ENCODE results near the gene MAPKAP1. TPM values are rescaled to one million over a fixed set of nuclear protein-coding genes. Genes with fewer than 3 reads are reported as not detected.

The MAPKAP1 gene
- total and polyA plus RNA-seq, 2 of the 13 experiments (the other 11 are each of a cell fraction or from before 2014, with no cell fraction given): 45.0 to 64.3 TPM

DNA sequence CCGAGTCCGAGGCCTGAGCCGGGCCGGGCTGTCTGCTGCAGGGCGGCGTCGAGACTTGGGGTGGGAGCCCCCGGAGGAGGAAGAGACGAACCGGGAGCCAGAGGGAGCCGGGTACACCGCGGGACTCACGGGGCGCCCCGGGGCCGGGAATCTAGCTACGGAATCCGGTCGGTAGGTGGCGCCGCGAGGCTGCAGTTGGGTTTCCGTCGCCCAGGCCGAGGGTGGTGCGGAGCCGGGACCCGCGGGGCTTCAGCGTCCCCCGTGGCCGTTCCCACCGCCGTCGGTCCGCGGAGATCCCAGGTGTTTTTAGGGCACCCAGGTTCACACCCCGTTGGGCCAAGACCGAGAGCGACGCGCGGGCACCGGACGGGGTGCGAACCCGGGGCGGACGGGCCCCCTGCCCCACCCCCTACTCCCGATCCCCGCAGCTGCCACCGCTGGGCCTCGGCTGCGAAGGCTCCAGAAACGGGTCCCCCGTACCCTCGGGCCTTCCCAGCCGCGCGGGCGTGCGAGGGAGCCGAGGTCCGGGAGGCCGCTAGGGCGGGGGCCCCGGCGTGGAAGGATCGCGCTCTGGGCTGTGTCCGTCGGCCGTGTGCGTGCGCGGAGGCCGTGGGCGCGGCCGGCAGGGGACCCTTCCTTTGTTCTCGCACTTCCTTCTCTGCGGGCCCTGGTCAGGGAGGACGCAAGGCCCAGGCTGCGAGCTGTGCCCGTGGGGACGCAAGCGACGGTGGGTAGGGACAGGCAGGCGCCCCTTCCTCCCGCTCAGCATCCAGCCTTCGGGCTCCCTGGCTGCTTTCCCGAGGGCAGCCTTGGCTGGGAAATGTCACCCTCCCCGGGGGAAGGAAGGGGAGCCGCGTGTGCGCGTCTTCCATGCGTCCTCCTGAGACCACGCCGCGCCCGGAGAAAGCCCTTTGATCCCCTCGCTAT is 298.8 kb downstream of the MAPKAP1 start (continued):
- peak; percentile 10; the same call in 1 of the 2 replicates for TF ChIP-seq FOXP4 (CRISPR knock-in tag; IDR thresholded peaks at IDR 0.05)
- TF ChIP-seq HNF4A (CRISPR knock-in tag; IDR thresholded peaks at IDR 0.05): no peak
- TF ChIP-seq RELA (CRISPR knock-in tag; IDR thresholded peaks at IDR 0.05): no peak
- no peak for TF ChIP-seq NAIF1 (CRISPR knock-in tag; IDR thresholded peaks at IDR 0.05; ENCODE audit: borderline replicate concordance)
- no peak for TF ChIP-seq ZBTB26 (CRISPR knock-in tag; IDR thresholded peaks at IDR 0.05; ENCODE audit: borderline replicate concordance)
- TF ChIP-seq, protein P1, sequence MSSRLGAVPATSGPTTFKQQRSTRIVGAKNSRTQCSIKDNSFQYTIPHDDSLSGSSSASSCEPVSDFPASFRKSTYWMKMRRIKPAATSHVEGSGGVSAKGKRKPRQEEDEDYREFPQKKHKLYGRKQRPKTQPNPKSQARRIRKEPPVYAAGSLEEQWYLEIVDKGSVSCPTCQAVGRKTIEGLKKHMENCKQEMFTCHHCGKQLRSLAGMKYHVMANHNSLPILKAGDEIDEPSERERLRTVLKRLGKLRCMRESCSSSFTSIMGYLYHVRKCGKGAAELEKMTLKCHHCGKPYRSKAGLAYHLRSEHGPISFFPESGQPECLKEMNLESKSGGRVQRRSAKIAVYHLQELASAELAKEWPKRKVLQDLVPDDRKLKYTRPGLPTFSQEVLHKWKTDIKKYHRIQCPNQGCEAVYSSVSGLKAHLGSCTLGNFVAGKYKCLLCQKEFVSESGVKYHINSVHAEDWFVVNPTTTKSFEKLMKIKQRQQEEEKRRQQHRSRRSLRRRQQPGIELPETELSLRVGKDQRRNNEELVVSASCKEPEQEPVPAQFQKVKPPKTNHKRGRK (CRISPR knock-in tag; IDR thresholded peaks at IDR 0.05): no peak
- TF ChIP-seq, protein P2, sequence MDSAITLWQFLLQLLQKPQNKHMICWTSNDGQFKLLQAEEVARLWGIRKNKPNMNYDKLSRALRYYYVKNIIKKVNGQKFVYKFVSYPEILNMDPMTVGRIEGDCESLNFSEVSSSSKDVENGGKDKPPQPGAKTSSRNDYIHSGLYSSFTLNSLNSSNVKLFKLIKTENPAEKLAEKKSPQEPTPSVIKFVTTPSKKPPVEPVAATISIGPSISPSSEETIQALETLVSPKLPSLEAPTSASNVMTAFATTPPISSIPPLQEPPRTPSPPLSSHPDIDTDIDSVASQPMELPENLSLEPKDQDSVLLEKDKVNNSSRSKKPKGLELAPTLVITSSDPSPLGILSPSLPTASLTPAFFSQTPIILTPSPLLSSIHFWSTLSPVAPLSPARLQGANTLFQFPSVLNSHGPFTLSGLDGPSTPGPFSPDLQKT (CRISPR knock-in tag; IDR thresholded peaks at IDR 0.05; ENCODE audit: borderline replicate concordance): no peak
- TF ChIP-seq ZBTB39 (CRISPR knock-in tag; IDR thresholded peaks at IDR 0.05): 0 out of 2 replicates have a peak, but pooled peaks have one; percentile 25
- TF ChIP-seq SOX6 (IDR thresholded peaks at IDR 0.05): no peak
- peak; percentile 30; the same call in 1 of the 2 replicates for TF ChIP-seq SOX6 (CRISPR knock-in tag; IDR thresholded peaks at IDR 0.05)
- no peak for TF ChIP-seq ZNF629 (CRISPR knock-in tag; conservative IDR thresholded peaks at IDR 0.05)
- no peak for TF ChIP-seq MXD4 (CRISPR knock-in tag; IDR thresholded peaks at IDR 0.05)
- TF ChIP-seq SNAPC2 (CRISPR knock-in tag; IDR thresholded peaks at IDR 0.05): no peak
- no peak for TF ChIP-seq ZNF670 (CRISPR knock-in tag; IDR thresholded peaks at IDR 0.05; ENCODE audit: borderline replicate concordance)
- TF ChIP-seq CBFB (CRISPR knock-in tag; IDR thresholded peaks at IDR 0.05): 0 out of 2 replicates have a peak, but pooled peaks have one; percentile 36
- no peak for TF ChIP-seq ZNF644 (CRISPR knock-in tag; IDR thresholded peaks at IDR 0.05; ENCODE audit: low read depth)
- TF ChIP-seq BHLHE40 (IDR thresholded peaks at IDR 0.05; ENCODE audit: low read length): no peak
- TF ChIP-seq, protein P3, sequence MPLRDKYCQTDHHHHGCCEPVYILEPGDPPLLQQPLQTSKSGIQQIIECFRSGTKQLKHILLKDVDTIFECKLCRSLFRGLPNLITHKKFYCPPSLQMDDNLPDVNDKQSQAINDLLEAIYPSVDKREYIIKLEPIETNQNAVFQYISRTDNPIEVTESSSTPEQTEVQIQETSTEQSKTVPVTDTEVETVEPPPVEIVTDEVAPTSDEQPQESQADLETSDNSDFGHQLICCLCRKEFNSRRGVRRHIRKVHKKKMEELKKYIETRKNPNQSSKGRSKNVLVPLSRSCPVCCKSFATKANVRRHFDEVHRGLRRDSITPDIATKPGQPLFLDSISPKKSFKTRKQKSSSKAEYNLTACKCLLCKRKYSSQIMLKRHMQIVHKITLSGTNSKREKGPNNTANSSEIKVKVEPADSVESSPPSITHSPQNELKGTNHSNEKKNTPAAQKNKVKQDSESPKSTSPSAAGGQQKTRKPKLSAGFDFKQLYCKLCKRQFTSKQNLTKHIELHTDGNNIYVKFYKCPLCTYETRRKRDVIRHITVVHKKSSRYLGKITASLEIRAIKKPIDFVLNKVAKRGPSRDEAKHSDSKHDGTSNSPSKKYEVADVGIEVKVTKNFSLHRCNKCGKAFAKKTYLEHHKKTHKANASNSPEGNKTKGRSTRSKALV (CRISPR knock-in tag; IDR thresholded peaks at IDR 0.05): 0 out of 2 replicates have a peak, but pooled peaks have one; percentile 27
- 0 out of 2 replicates have a peak, but pooled peaks have one; percentile 17 for TF ChIP-seq GATAD1 (CRISPR knock-in tag; IDR thresholded peaks at IDR 0.05)

Data from HepG2 (cell line).